ENCODE measurements around the gene SLMAP. TPM values are rescaled to one million over a fixed set of nuclear protein-coding genes. Genes with fewer than 3 reads are reported as not detected.
A peak's percentile ranks its signal among the peaks of the same experiment; 100 is the strongest.

Gene SLMAP
- total RNA-seq, 1 donor from 2014 or later = 57.1 TPM

DNA sequence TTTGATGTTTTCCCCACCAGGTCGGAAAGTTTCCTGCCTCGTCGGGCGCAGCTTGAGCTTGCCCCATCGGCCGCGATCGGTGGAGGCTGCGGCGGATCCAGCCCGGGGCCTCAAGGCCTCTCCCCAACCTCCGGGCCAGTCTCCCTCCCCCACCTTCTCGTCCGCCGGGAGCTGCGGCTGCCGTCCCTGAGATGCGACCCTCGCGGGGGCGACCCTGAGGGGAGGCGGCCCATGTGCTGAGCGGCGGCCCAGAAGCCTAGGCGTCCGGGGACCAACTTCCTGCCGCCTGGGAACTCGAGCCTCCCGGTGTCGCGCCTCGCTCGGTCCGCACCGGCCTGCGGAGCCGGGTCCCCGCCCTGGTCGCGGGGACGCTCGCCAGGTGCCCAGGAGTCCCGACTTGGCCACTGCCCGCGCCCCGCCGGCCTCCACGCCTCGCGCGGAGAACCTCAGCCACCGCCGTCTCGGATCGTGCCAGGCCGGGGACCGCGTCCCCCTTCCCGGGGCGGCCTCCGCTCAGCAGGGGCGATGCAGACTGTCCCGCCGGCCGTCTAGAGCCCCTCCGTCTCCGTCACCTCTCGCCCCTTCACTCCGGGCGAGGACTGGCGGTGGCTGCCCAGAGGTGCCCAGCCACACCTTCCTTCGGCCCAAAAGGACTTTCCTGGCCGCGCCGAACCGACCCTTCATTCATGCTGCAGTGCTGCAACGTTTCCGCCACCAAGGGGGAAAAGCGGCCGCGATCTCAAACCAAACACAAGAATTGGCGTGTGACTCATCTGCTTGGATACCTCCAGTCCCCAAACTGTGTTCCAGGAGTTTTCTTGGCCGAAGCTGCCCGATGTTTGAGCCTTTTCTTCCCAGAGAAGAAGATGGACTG lies 656 bp downstream of the SLMAP start:
- Mint-ChIP-seq H3K27me3 (no peaks in the 10 kb centered on the region), H3K9me3 (no peaks in the 10 kb centered on the region), H3K36me3 (ENCODE audit: low read depth) (peaks cover 30% of the 10 kb centered on the region), H3K4me3 (peak overlapping the region; percentile 95), H3K4me1 (peaks cover 39% of the 10 kb centered on the region), H3K27ac (peak overlapping the region; percentile 94)
- DNase-seq (peak; percentile 38), ATAC-seq (ENCODE audit: low read depth) (no peak)
- TF ChIP-seq, protein P1, sequence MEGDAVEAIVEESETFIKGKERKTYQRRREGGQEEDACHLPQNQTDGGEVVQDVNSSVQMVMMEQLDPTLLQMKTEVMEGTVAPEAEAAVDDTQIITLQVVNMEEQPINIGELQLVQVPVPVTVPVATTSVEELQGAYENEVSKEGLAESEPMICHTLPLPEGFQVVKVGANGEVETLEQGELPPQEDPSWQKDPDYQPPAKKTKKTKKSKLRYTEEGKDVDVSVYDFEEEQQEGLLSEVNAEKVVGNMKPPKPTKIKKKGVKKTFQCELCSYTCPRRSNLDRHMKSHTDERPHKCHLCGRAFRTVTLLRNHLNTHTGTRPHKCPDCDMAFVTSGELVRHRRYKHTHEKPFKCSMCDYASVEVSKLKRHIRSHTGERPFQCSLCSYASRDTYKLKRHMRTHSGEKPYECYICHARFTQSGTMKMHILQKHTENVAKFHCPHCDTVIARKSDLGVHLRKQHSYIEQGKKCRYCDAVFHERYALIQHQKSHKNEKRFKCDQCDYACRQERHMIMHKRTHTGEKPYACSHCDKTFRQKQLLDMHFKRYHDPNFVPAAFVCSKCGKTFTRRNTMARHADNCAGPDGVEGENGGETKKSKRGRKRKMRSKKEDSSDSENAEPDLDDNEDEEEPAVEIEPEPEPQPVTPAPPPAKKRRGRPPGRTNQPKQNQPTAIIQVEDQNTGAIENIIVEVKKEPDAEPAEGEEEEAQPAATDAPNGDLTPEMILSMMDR (IDR thresholded peaks at IDR 0.05) = no peak
- CTCF ChIA-PET = interaction anchor here (1.4 kb wide), 1 partner anchor 160 kb away, joined by 5 read pairs; the partner anchor contains the start of gene ARF4
- intact Hi-C loops (cut with micrococcal nuclease) = loop anchor here (1.0 to 10.0 kb wide), 6 partner anchors 64 to 678 kb away; partner anchors contain the start of genes ARF4, HTD2, PDE12 and PDHB
- POLR2A ChIA-PET = interaction anchor here (0.6 to 2.4 kb wide), 8 partner anchors 64 to 576 kb away, joined by 3 to 37 read pairs (median 5); partner anchors contain the start of genes ARF4, DENND6A, PDE12 and PXK

DNA sequence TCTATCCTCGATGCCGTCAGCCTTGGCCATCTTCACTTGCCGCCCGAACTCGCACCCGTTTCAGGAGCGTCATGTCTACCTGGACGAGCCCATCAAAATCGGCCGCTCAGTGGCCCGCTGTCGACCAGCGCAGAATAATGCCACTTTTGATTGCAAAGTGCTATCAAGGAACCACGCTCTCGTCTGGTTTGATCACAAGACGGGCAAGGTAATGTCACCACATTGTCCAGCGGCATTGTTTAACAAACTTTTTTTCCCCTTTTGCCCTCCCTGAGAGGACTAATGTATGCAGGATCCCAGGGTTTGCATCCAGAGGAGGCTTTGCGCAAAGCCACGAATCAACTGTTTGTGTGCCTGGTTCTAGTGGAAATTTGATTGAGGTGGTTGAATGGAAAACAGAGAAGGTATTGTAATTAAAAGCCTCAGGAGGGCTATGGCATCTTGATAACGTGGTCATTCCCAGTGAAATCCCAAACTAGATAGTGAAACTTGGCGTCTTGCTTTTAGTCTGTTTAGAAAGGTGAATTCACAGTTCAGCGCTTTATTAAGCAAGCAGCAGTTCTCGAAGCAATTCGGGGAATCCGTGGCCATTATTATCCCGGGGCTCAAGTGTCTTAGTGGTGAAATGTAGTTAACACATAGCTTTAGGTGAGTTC lies 1.7 kb downstream of the SLMAP start:
- DNase-seq (no peak), ATAC-seq (ENCODE audit: low read depth) (no peak)
- ChIA-PET POLR2A (interaction anchor here (0.6 to 2.4 kb wide), 2 partner anchors 83 to 161 kb away, joined by 4 to 37 read pairs; partner anchors contain the start of gene ARF4), CTCF (interaction anchor here (1.0 kb wide), 1 partner anchor 69 kb away, joined by 3 read pairs; no protein-coding TSS in a partner anchor)
- Mint-ChIP-seq H3K4me3 (peak overlapping the region; percentile 95), H3K27ac (peak overlapping the region; percentile 24), H3K36me3 (ENCODE audit: low read depth) (peaks cover 33% of the 10 kb centered on the region), H3K9me3 (no peaks in the 10 kb centered on the region), H3K4me1 (peaks cover 41% of the 10 kb centered on the region), H3K27me3 (no peaks in the 10 kb centered on the region)
- intact Hi-C loops (cut with micrococcal nuclease) = loop anchor here (2.0 to 10.0 kb wide), 3 partner anchors 529 to 677 kb away; partner anchors contain the start of genes HTD2, PDHB and RPP14
- TF ChIP-seq, protein P1 (IDR thresholded peaks at IDR 0.05) = no peak

DNA sequence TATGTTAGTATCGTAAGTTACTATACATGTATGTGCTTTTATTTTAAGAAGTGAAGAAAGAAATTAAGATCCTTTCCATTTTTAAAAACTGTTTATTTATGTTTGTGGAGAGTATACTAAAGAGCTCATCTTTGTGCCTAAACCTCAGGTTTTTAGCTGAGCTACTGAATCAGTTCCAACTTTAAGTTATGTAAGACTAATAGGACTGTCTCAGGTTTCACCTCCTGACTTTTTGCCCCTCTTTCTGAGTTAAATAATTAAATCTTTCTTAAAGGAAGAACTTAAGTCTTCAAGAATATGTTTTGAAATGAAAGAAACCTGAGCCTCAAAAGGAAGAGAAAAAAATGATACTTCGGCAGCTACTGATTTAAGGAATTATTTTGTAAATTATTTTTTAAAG lies 2.6 kb downstream of the SLMAP start:
- no peak overlapping the region for H3K27ac Mint-ChIP-seq
- ATAC-seq (ENCODE audit: low read depth) = no peak
- TF ChIP-seq, protein P1 (IDR thresholded peaks at IDR 0.05) = no peak

DNA sequence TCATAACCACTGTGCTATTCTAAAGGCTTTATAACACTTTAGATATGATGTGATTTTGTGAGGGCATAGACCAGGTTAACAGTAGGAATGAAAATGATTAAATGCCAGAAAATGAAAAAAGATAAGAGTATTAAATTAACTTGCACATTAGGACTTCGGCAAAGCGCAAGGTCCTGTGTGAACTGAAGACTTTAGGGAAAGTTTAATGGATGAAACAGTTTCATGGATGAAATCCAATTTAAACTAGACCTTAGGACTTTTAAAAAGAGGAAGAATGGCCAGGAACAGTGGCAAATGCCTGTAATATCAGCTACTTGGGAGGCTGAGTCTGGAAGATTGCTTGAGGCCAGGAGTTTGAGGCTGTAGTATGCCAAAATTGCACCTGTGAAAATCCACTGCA lies 8.7 kb downstream of the SLMAP start:
- ChIA-PET POLR2A (no interaction called here), CTCF (no interaction called here)
- Mint-ChIP-seq H3K4me3 (no peak overlapping the region), H3K27me3 (no peaks in the 10 kb centered on the region), H3K4me1 (peaks cover 37% of the 10 kb centered on the region), H3K27ac (no peak overlapping the region), H3K36me3 (ENCODE audit: low read depth) (peaks cover 48% of the 10 kb centered on the region), H3K9me3 (no peaks in the 10 kb centered on the region)
- no peak for ATAC-seq (ENCODE audit: low read depth)
- intact Hi-C loops (cut with micrococcal nuclease) = no loop called here
- TF ChIP-seq, protein P1 (IDR thresholded peaks at IDR 0.05) = no peak
- no peak for DNase-seq

More for the DNA sequence above, 2.6 kb downstream of the SLMAP start:
- intact Hi-C loops (cut with micrococcal nuclease) = loop anchor here (5.0 to 10.0 kb wide), 2 partner anchors 549 to 676 kb away; partner anchors contain the start of genes HTD2, PDHB and RPP14
- Mint-ChIP-seq H3K9me3 (no peaks in the 10 kb centered on the region), H3K36me3 (ENCODE audit: low read depth) (peaks cover 39% of the 10 kb centered on the region), H3K4me3 (peak overlapping the region; percentile 95), H3K27me3 (no peaks in the 10 kb centered on the region), H3K4me1 (peaks cover 48% of the 10 kb centered on the region)
- DNase-seq = no peak
- CTCF ChIA-PET = interaction anchor here (1.0 kb wide), 1 partner anchor 68 kb away, joined by 3 read pairs; no protein-coding TSS in a partner anchor
- POLR2A ChIA-PET = interaction anchor here (0.6 kb wide), 2 partner anchors 83 to 84 kb away, joined by 4 to 13 read pairs; no protein-coding TSS in a partner anchor

Data from activated B cell treated with CpG ODN at 0.5 μM for 24 hours (primary cell).